KMS-11 (cell line): ENCODE measurements around the gene PTK6.

Source experiments
- H2AFZ ChIP-seq: fragments of 200-600 bp; sonication (generic); 2 replicates; pipeline ENCODE4 v1.6.1; 2016; ENCODE audit warnings: antibody characterized with exemption, mixed run types, low read depth
- H3K27ac ChIP-seq: fragments of 200-600 bp; sonication (generic); 2 replicates; pipeline ENCODE4 v1.6.1; 2016; ENCODE audit warnings: mild to moderate bottlenecking, mixed run types
- H3K27me3 ChIP-seq: fragments of 200-600 bp; sonication (generic); 2 replicates; pipeline ENCODE4 v1.6.1; 2017; ENCODE audit warnings: mild to moderate bottlenecking, low read depth, mixed run types, moderate library complexity; ENCODE audit not compliant: insufficient read depth
- H3K36me3 ChIP-seq: fragments of 200-600 bp; sonication (generic); 2 replicates; pipeline ENCODE4 v1.6.1; 2017; ENCODE audit warnings: mild to moderate bottlenecking, mixed run types; ENCODE audit not compliant: insufficient read depth
- H3K4me1 ChIP-seq: fragments of 200-600 bp; sonication (generic); 2 replicates; pipeline ENCODE4 v1.6.1; 2016; ENCODE audit warnings: mild to moderate bottlenecking, low read depth, mixed run types; ENCODE audit not compliant: poor library complexity, severe bottlenecking
- H3K4me2 ChIP-seq: fragments of 200-600 bp; sonication (generic); 2 replicates; pipeline ENCODE4 v1.7.0; 2016; ENCODE audit warnings: mild to moderate bottlenecking, mixed run types
- H3K4me3 ChIP-seq: fragments of 200-600 bp; sonication (generic); IDR thresholded peaks from 2 replicates; pipeline ENCODE4 v1.6.1; 2017; ENCODE audit warnings: low read depth, low read length, mixed read lengths; ENCODE audit not compliant: insufficient read depth
- H3K79me2 ChIP-seq: fragments of 200-600 bp; sonication (generic); 2 replicates; pipeline ENCODE4 v1.6.1; 2016; ENCODE audit warnings: low read depth, mixed run types; ENCODE audit not compliant: insufficient read depth
- H3K9ac ChIP-seq: fragments of 200-600 bp; sonication (generic); 2 replicates; pipeline ENCODE4 v1.6.1; 2016; ENCODE audit warnings: mild to moderate bottlenecking, mixed run types
- H4K20me1 ChIP-seq: fragments of 200-600 bp; sonication (generic); 2 replicates; pipeline ENCODE4 v1.6.1; 2016; ENCODE audit warnings: mild to moderate bottlenecking, mixed run types; ENCODE audit not compliant: insufficient read depth
- CTCF ChIP-seq: fragments of 200-600 bp; sonication (generic); conservative IDR thresholded peaks from 2 replicates; pipeline ENCODE4 v1.6.1; 2017; ENCODE audit warnings: low read depth, mild to moderate bottlenecking, antibody characterized with exemption, low read length, moderate library complexity, mixed read lengths

PTK6 gene

GRCh38 chr20:63544958-63545516 lies 7.9 kb upstream of the PTK6 start:
- no peak for TF ChIP-seq CTCF
- Histone ChIP-seq H3K4me3 (no peak overlapping the region), H4K20me1 (no peaks in the 10 kb centered on the region), H3K79me2 (no peaks in the 10 kb centered on the region), H3K4me1 (no peaks in the 10 kb centered on the region), H3K36me3 (no peaks in the 10 kb centered on the region), H2AFZ (no peak overlapping the region), H3K9ac (no peak overlapping the region), H3K27me3 (peaks cover 92% of the 10 kb centered on the region), H3K4me2 (no peak overlapping the region), H3K27ac (no peak overlapping the region)

GRCh38 chr20:63544241-63544957 lies 7.2 kb upstream of the PTK6 start:
- Histone ChIP-seq H3K9ac (no peak overlapping the region), H2AFZ (no peak overlapping the region), H3K4me3 (no peak overlapping the region), H3K36me3 (no peaks in the 10 kb centered on the region), H3K4me1 (no peaks in the 10 kb centered on the region), H3K27ac (no peak overlapping the region), H3K79me2 (no peaks in the 10 kb centered on the region), H4K20me1 (no peaks in the 10 kb centered on the region), H3K27me3 (peaks cover 92% of the 10 kb centered on the region), H3K4me2 (no peak overlapping the region)
- TF ChIP-seq CTCF, result no peak

GRCh38 chr20:63543733-63544132 lies 6.6 kb upstream of the PTK6 start:
- no peak overlapping the region for H3K4me3 ChIP-seq
- no peak overlapping the region for H3K27ac ChIP-seq
- no peak overlapping the region for H2AFZ ChIP-seq
- no peaks in the 10 kb centered on the region for H3K4me1 ChIP-seq
- no peak overlapping the region for H3K4me2 ChIP-seq
- H3K36me3 ChIP-seq, result no peaks in the 10 kb centered on the region
- H3K27me3 ChIP-seq, result peaks cover 89% of the 10 kb centered on the region
- TF ChIP-seq CTCF, result no peak
- H4K20me1 ChIP-seq, result no peaks in the 10 kb centered on the region
- H3K79me2 ChIP-seq, result no peaks in the 10 kb centered on the region
- H3K9ac ChIP-seq, result no peak overlapping the region

GRCh38 chr20:63543131-63543530 lies 6.0 kb upstream of the PTK6 start:
- Histone ChIP-seq H3K9ac (no peak overlapping the region), H3K36me3 (no peaks in the 10 kb centered on the region), H3K27me3 (peaks cover 83% of the 10 kb centered on the region), H2AFZ (no peak overlapping the region), H3K4me1 (peaks cover 5% of the 10 kb centered on the region), H3K79me2 (no peaks in the 10 kb centered on the region), H3K27ac (no peak overlapping the region), H4K20me1 (no peaks in the 10 kb centered on the region), H3K4me2 (no peak overlapping the region), H3K4me3 (no peak overlapping the region)
- no peak for TF ChIP-seq CTCF
